Esophagus (tissue), 2 donors: ENCODE measurements around the gene CACNA1A. TPM values are rescaled to one million over a fixed set of nuclear protein-coding genes. Genes with fewer than 3 reads are reported as not detected.

Experiments
- H3K27ac ChIP-seq, 2 donors: one replicate each; pipeline ENCODE4 v1.5.1; 2013; ENCODE audit warnings: low read depth in 2 of 2, mild to moderate bottlenecking in 2 of 2, inconsistent platforms in 1 of 2, low read length in 1 of 2, moderate library complexity in 1 of 2
- H3K27me3 ChIP-seq, 2 donors: one replicate each; pipeline ENCODE4 v1.6.1; 2013; ENCODE audit warnings: low read length in 2 of 2, control low read depth in 1 of 2, mild to moderate bottlenecking in 1 of 2; ENCODE audit not compliant: insufficient read depth in 2 of 2, control insufficient read depth in 1 of 2
- H3K36me3 ChIP-seq, 2 donors: one replicate each; pipeline ENCODE4 v1.6.1; 2013; ENCODE audit warnings: low read length in 1 of 2; ENCODE audit not compliant: control insufficient read depth in 2 of 2, insufficient read depth in 2 of 2
- H3K4me1 ChIP-seq, 2 donors: one replicate each; pipeline ENCODE4 v1.6.1; 2013; ENCODE audit warnings: low read length in 1 of 2; ENCODE audit not compliant: control insufficient read depth in 2 of 2, insufficient read depth in 2 of 2
- H3K4me3 ChIP-seq, 2 donors: one replicate each; pipeline ENCODE4 v1.5.1; 2013; ENCODE audit warnings: low read length in 2 of 2, mild to moderate bottlenecking in 2 of 2, low read depth in 1 of 2, moderate library complexity in 1 of 2
- H3K9me3 ChIP-seq, 2 donors: one replicate each; pipeline ENCODE4 v1.6.1; 2013; ENCODE audit warnings: mild to moderate bottlenecking in 2 of 2, low read depth in 1 of 2, low read length in 1 of 2, moderate library complexity in 1 of 2; ENCODE audit not compliant: control insufficient read depth in 2 of 2, insufficient read depth in 1 of 2
- WGBS, 2 donors: extraction: QIAGEN DNeasy Blood & Tissue Kit; methylation state at CpG; one replicate each; pipeline ENCODE4 v1.1.7; 2013; 5-methylcytosine and 5-hydroxymethylcytosine counted together
- polyA plus RNA-seq, 2 donors: library from polyadenylated mRNA; stranded (reverse); fragments of 200-250 nt; gene quantifications; one replicate each; pipeline ENCODE4 v1.2.3, GENCODE V29; 2013
- donor health status: healthy with polysubstance abuse.
- donor health status: Bipolar disorder and iron deficiency.

Gene CACNA1A
- polyA plus RNA-seq, 2 donors, result 0.20 to 0.33 TPM

DNA sequence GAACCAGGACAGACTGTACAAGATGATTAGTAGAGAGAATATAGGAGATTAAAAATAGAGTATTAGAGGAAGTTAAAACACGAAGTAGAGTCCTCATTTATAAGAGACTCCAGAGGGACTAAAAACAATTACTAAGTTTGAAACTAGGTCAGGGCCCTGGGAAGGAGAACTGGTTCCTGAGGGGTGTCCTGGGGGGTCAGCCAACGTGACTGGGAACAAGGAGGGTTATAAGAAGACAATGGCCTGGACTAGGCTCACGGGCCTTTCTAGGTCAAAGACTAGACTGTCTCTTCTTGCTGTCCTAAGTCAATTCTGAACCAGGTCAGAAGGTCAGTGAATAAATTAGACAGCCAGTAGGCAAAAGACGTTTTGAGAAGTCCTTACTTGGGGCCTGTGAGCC is 190.8 kb downstream of the CACNA1A start:
- WGBS, 2 donors, result 46 to 55% methylated on average over 4 of the region's 4 CpGs
- H3K9me3 ChIP-seq, result peaks cover 0 to 5% of the 10 kb centered on the region in 2 donors
- H3K27ac ChIP-seq, result no peak overlapping the region
- H3K4me3 ChIP-seq, result no peak overlapping the region
- no peaks in the 10 kb centered on the region for H3K27me3 ChIP-seq
- H3K36me3 ChIP-seq, result no peaks in the 10 kb centered on the region
- no peaks in the 10 kb centered on the region for H3K4me1 ChIP-seq

DNA sequence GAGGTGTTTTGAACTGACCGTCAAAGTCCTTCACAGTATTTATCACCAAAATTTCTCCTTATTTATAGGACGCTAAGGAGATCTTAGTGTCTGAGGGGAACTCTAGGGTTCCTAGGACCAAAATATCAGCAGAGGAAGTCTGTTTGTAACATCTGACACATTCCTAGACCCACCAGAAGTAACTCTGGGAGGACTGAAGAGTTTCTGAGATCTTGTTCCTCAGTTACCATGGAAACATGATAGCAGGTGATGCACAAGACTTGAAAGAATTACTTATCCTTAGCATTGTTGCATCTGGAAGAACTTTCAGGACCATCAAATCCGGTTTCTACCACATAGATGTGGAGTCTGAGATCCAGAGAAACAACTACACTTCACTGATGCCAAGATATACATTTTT is 191.5 kb downstream of the CACNA1A start:
- WGBS, 2 donors, result 50 to 69% methylated on average over 3 of the region's 3 CpGs
- H3K27me3 ChIP-seq, result no peaks in the 10 kb centered on the region
- H3K36me3 ChIP-seq, result no peaks in the 10 kb centered on the region
- H3K4me1 ChIP-seq, result no peaks in the 10 kb centered on the region
- peaks cover 0 to 5% of the 10 kb centered on the region in 2 donors for H3K9me3 ChIP-seq
- no peak overlapping the region for H3K27ac ChIP-seq
- no peak overlapping the region for H3K4me3 ChIP-seq

DNA sequence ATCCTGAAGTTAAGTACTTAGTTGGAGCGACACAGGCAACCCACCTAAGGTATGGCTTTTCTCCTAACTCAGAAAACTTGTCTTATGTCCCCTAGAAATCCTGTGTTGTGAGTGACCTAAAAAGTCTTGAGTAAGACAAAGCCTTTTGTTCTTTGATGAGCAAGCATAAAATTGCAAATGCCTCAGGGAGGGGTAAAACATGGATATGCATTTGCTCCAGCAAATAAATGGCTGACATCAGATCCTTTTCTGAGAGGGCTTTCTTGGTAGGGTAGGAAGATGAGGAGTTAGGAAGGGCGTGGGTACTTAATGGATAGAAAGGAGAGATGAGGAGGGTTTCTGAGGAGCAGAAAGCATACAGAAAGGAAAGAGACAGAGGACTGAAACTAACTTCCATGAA is 192.4 kb downstream of the CACNA1A start:
- H3K36me3 ChIP-seq, result no peaks in the 10 kb centered on the region
- no peak overlapping the region for H3K27ac ChIP-seq
- WGBS, 2 donors, result 74 to 83% methylated on average over 2 of the region's 2 CpGs
- H3K9me3 ChIP-seq, result peaks cover 0 to 5% of the 10 kb centered on the region in 2 donors
- H3K27me3 ChIP-seq, result no peaks in the 10 kb centered on the region
- no peaks in the 10 kb centered on the region for H3K4me1 ChIP-seq
- no peak overlapping the region for H3K4me3 ChIP-seq

DNA sequence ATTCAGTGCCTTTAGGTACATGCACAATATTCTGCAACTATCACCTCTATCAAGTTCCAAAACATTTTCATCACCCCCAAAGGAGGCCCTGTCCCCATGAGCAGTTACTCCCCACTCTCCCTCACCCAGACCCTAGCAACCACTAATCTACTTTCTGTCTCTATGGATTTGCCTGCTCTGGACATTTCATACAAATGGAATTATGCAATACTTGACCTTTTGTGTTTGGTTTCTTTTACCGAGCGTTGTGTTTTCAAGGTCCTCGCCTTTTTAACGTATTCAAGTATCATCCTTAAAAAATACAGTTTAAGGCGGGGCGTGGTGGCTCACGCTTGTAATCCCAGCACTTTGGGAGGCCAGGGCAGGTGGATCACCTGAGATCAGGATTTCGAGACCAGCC is 196.4 kb downstream of the CACNA1A start:
- Histone ChIP-seq H3K9me3 (no peaks in the 10 kb centered on the region), H3K36me3 (no peaks in the 10 kb centered on the region), H3K27ac (no peak overlapping the region), H3K27me3 (no peaks in the 10 kb centered on the region), H3K4me3 (no peak overlapping the region), H3K4me1 (no peaks in the 10 kb centered on the region)
- WGBS, 2 donors, result 77 to 79% methylated on average over 8 of the region's 8 CpGs

DNA sequence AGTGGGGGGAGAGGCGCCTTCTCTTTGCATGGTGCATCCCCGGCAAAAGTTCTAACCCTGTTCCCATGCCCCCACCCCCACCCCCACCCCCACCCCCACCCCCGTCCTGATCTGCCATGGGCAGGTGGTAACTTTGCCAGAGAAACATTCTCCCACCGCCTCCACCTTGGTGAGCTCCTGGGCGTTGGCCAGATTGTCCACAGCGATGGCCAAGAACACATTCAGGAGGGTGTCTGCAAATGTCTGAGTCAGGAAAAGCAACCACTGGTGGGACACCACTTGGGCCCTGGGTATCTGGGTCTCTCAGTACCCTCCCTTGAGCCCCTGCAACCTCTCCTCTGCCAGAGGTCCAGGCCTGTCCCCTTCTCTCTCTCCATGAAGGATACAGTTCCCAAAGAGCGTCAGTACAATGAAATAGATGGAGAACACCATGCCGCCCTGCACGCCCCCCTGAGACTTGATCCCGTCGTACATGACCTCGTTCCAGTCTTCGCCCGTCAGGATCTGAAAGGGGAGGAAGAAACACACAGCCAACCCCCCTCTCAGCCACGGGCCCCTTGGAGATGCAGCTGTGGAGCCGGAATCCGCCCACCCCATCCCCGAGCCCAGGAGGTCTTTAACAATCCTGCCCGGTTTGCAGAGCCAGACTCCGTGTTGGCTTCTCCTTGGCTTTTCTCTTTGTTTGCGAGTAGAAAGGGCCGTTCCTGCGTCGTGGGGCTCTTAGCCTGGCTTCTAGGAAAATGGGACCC is 202.7 kb downstream of the CACNA1A start:
- no peaks in the 10 kb centered on the region for H3K9me3 ChIP-seq
- H3K4me3 ChIP-seq, result no peak overlapping the region
- H3K27ac ChIP-seq, result no peak overlapping the region
- peaks cover under 1% of the 10 kb centered on the region in 2 donors for H3K4me1 ChIP-seq
- H3K36me3 ChIP-seq, result no peaks in the 10 kb centered on the region
- 73 to 74% methylated on average over 23 to 24 of the region's 24 CpGs for WGBS, 2 donors
- H3K27me3 ChIP-seq, result peaks cover 0 to 4% of the 10 kb centered on the region in 2 donors

DNA sequence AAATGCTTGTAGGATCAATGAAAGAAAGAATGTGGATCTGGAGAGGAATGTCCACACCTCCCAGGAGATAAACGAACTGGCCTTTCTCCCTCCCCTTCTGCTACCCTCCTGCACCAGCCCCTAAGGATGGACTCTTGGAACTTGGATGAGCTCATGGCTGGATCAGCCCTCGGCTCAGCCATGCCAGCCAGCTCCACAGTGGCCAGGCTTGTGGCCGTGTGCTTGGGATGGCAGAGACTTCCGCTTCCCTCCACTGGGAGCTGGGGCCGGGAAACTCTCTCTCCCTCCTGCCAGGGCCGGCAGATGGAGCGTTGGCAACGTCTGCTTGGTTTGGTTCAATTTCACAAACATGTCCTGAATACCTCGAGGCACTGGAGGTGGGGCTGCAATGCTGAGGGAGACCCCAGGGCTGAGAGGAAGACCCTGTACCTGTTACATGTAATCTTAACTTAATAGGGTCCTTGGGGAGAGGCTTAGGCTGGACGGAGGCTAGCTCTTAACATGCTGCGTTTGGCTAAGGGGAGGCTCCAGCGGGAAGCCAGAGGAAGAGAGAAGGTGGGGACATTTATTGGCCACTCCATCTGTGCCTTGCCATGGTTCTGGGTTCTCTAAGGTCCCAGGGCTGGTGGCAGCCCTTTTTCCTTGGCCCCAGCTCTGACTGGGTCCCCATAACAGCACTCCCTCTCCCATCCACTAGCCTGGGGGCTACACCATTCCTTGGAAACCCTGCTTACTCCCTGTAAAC is 203.6 kb downstream of the CACNA1A start:
- H3K9me3 ChIP-seq, result no peaks in the 10 kb centered on the region
- H3K27me3 ChIP-seq, result peaks cover 0 to 4% of the 10 kb centered on the region in 2 donors
- H3K36me3 ChIP-seq, result no peaks in the 10 kb centered on the region
- no peak overlapping the region for H3K27ac ChIP-seq
- WGBS, 2 donors, result 25 to 28% methylated on average over 12 of the region's 12 CpGs
- H3K4me3 ChIP-seq, result no peak overlapping the region
- peaks cover 2 to 3% of the 10 kb centered on the region in 2 donors for H3K4me1 ChIP-seq

DNA sequence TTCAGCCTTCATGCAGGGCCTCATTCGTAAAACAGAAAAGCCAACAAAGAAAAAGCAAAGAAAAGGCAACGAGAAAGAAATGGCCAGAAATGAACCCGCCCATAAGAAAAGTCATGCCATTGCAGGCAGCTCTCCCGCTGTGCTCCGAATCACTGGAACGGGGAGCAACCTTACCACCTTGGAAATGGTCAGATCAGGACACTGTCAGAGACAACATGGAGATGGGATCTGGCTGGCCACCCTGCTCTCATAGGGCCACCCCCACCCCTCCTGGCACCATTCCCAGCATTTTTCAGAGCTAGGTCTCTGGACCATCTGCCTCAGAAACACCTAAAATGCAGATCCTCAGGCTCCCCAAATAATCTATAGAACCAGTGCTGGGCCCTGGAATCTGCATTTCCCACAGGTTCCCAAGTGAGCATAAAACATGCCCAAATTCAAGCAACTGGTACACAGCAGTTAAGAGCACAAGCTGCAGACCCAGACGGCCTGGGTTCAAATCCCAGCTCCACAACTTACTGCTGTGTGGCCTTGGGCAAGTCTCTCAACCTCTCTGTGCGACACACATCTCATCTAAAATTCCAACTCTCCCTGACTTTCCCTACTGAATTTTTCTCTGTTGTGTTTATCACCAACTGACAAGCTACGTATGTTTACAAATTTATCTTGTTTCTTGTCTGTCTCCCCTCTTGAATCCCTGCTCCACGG is 204.5 kb downstream of the CACNA1A start:
- Histone ChIP-seq H3K9me3 (no peaks in the 10 kb centered on the region), H3K27me3 (peaks cover 0 to 4% of the 10 kb centered on the region in 2 donors), H3K4me1 (peaks cover 2 to 3% of the 10 kb centered on the region in 2 donors), H3K36me3 (no peaks in the 10 kb centered on the region), H3K27ac (no peak overlapping the region), H3K4me3 (no peak overlapping the region)
- 57 to 62% methylated on average over 10 of the region's 10 CpGs for WGBS, 2 donors

DNA sequence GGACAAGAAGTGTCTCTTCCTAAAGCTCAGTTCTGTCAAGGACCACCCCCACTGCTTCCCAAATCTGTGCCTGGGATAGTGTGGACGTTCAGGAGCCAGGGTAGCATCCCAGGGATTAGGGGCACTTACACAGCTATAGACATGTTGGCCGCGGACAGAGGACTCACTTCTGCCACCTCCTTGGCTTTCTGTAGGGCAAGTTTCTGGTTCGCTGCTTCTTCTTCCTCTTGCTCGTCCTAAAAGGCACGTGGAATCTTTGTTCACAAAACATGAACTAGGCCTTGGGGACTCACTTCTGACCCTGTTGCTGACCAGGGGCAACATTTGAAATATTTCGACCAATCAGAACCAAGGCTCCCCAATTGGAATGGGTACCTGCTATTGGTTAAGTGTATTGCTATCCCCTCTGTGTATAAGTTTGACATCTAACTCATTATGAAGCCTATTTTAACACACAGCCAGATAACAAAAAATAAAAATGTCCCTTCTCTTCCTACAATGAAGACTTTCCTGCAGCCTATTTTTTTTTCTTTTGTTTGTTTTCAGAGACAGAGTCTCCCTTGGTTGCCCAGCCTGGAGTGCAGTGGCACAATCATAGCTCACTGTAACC is 205.8 kb downstream of the CACNA1A start:
- Histone ChIP-seq H3K4me3 (no peak overlapping the region), H3K27ac (no peak overlapping the region), H3K9me3 (no peaks in the 10 kb centered on the region), H3K36me3 (no peaks in the 10 kb centered on the region), H3K27me3 (peaks cover 0 to 4% of the 10 kb centered on the region in 2 donors), H3K4me1 (peaks cover 2 to 3% of the 10 kb centered on the region in 2 donors)
- WGBS, 2 donors, result 63 to 67% methylated on average over 7 of the region's 7 CpGs

DNA sequence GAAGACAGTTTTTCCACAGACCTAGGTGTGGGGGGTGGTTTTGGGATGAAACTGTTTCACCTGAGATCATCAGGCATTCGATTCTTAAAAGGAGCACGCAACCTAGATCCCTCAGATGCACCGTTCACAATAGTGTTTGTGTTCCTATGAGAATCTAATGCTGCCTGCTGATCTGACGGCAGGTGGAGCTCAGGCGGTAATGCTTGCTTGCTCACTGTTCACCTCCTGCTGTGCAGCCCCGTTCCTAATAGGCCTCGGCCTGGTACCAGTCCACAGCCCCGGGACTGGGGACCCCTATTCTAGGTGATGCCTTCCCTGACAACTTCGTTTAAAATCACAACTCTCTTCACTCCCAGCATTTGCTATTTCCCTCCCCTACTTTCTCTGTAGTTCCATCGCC is 206.4 kb downstream of the CACNA1A start:
- Histone ChIP-seq H3K27ac (no peak overlapping the region), H3K36me3 (no peaks in the 10 kb centered on the region), H3K4me1 (peaks cover 2 to 3% of the 10 kb centered on the region in 2 donors), H3K27me3 (peaks cover 0 to 4% of the 10 kb centered on the region in 2 donors), H3K4me3 (no peak overlapping the region), H3K9me3 (no peaks in the 10 kb centered on the region)
- WGBS, 2 donors, result 54 to 65% methylated on average over 10 of the region's 10 CpGs
